Hematopoietic multipotent progenitor cell treated with erythropoietin and hydrocortisone succinate and interleukin-3 and kit ligand, for 15 days (in vitro differentiated cells): ENCODE results near the gene GABARAP.

Experiments used
- DNase-seq: peaks from one replicate; pipeline ENCODE4 v3.0.0-alpha.2; 2015; ENCODE audit warnings: low spot score

GABARAP gene

DNA sequence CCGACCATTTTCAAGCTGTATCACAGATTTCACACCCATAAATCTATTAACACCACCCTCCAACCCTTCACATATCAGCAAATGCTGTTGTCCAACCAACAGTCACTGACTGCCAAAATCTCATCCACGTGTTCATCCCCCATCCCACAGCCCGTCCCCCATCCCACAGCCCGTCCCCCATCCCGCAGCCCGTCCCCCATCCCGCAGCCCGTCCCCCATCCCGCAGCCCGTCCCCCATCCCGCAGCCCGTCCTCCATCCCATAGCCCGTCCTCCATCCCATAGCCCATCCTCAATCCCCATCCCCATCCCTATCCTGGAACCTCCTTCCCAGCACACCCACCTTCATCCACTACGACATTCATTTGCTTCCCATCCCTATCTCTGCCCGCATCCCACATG is 36.7 kb downstream of the GABARAP start:
- no peak for DNase-seq

DNA sequence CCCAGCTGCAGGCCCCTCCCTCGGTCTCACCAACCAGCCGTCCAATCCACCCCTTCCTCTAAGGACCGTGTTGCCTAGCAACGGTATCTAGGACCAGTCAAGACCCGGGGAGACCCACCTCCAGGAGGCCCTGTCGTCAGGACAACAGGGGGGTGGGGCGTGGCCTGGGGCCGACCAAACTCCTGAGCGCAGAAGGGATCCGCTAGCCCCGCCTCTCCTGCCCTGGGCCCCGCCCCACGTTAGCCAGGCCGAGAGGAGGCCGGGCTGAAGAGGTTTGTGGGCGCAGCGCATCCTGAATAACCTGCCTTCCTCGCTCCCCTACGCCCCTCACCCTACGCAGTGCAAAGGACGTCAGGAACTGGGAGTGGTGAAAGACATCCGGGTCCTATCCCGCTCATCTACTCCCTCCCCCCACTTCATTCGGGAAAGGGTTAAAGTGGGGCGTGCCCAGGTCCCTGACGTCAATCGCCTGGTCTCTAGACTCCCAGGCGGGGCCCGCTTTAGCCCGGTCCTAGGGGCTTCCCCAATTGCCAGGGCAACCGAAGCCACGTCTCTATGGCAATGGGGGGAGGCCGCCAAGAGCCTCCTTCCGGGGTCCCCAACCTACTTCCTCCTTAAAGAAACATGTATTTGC is 37.3 kb downstream of the GABARAP start:
- DNase-seq = peak; percentile 49

DNA sequence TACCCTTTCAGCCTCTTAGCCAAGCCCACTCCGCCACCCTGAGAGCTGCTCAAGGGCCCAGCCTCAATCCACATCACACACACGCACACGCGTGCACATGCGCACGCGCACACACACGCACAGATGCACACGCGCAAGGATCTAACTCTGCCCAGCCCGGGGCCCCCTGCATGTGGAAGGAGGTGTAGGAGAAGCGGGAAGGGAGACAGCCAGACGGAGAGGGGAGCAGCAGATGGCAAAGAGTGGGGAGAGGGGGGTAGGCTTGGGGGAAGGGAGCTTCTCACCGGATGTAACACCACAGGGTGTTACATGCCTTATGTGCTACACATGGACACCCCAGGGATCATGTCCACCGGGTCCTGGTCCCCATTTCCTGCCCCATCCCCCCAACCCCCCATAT is 37.9 kb downstream of the GABARAP start:
- DNase-seq = no peak

DNA sequence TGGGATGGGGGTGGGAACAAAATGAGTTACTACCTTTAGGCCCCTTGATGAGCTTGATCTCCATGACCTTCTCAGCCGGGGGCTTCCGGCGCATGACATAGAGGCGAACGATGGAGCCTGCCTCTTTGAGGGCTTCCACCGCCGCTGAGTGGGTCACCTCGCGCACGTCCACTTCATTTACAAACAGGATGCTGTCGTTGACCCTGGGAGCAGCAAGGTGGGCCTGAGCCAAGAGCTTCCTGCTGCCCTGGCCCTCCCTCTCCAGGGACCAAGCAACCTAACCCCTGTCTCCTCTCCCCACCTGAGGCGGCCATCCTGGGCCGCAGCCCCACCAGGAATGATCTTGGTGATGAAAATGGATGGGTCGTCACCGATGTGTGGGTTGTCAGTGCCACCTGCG is 38.9 kb downstream of the GABARAP start:
- no peak for DNase-seq

DNA sequence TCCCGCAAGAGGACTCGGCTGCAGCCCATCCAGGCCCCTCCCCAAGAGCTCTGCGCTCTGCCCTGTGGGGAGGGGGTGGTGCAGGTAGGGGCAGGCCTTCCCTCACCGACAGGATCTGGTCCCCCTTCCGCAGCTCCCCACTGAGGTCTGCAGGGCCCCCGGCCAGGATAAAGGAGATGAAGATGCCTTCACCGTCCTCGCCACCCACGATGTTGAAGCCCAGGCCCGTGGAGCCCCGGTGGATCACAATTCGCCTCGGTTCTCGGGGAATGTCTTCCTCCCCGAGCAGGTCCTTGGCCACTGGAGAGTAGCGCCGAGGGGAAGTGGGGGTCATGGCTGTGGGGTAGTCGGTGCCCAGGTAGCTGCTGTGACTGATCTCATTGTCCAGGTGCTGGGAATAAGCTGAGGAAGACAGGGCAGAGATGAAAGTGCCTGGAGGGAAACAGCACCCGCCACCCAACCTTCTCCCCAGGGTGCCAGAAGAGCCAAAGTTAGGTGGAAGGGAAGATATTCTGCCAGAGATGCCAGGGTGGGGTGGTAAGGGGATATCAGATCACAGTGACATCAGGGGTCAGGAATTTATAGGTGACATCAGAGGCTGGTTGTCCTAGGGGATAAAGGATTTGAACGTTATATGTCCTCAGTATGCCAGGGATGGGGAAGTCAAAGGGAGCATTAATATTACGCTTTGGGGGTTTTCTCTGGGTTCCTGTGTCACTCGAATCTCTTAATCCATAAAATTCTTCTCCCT is 45.4 kb downstream of the GABARAP start:
- DNase-seq = no peak

DNA sequence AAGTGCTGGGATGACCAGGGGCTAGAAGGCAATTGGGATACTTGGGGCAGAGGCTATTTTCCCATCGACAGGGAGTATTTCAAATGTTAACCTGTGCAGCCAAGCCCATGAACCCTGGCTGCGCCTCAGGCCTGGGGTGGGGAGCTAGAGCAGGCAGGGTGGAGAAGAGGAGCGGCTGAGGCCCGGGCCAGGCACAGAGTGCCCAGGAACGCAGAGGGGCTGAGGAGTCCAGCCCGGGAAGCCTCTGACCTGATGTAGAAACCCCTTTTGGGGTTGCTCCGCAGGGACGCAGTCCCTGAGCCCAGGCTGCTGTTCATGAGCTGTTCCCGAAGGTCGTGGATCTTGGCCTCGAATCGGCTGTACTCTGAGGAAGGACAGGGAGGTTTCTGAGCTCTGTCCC is 46.3 kb downstream of the GABARAP start:
- no peak for DNase-seq

DNA sequence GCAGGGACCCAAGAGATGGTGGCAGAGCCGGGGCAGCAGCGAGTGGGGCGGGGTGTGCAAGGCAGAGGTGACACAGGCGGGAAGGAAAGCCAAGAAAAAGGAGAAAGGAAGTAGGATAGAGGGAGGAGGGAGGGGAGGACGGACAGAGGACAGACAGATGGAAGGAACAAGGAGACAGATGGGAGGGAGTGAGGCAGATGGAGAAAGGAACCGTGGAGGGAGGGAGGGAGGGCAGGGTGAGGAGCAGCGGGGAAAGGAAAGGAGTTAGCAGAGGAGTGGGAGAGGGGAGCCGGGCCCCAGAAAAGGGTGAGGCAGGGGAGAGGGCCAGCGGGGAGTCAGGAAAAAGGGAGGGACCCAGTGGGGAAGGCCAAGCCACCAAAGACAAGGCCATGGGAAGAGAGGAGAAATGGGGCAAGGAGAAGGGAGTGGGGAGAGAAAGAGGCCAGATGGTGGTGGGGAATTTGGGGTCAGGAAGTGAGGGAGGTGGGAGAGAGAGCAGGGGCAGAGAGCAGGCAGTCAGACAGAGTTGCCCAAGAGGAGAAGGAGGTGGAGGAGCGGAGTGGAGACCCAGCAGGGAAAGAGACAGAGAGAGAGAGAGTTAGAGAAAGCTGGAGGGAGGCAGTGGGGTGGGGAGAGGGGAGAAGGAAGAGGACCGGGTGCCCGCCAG is 49.8 kb downstream of the GABARAP start:
- DNase-seq = no peak

DNA sequence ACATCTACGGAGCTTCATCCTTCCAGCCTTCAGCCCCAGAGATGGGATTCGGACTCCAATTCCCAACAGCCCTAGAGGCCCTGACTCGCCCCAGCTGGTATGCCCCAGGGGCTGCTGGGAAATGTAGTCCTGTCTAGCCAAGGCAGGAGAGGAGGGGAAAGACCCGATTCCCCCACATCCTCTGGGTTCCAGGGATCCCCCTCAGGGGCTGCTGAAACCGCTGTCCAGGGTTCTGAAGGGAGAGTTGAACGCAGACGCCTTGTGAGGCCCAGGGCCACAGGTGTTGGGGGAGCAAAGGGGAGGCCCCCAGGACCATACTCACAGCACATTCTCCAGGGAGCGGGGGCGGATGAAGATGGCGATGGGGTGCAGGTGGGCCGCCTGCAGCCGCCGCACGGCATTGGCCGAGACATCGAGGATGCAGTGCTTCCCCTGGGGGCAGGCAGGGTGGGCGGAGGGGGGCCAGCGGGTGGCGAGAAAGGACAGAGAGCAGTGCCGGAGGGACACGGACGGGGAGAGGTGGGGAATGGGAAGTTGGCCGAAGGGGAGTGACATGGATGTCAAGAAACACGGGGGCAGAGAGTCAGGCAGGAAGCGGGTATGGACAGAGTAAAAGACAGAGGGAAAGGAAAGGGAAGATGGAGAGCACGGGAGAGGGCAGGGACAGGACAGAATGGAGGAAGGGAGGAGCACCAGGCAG is 50.5 kb downstream of the GABARAP start:
- DNase-seq = peak; percentile 16

DNA sequence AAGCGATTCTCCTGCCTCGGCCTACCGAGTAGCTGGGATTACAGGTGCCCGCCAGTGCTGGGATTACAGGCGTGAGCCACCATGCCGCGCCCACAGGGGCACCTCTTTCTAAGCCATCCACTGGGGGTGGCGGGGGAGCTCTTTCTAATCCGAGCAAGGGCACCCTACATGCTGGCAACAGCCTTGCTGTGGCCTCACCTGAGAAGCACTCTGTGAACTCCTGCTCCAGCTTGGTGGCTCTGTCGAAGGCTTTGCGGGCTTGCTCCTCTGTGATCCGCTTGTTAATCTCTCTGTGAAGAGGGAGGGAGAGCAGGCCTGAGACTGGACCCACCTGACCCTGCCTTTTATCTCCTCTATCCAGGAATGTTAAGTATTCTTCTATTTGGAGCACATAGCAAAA is 51.2 kb downstream of the GABARAP start:
- no peak for DNase-seq

DNA sequence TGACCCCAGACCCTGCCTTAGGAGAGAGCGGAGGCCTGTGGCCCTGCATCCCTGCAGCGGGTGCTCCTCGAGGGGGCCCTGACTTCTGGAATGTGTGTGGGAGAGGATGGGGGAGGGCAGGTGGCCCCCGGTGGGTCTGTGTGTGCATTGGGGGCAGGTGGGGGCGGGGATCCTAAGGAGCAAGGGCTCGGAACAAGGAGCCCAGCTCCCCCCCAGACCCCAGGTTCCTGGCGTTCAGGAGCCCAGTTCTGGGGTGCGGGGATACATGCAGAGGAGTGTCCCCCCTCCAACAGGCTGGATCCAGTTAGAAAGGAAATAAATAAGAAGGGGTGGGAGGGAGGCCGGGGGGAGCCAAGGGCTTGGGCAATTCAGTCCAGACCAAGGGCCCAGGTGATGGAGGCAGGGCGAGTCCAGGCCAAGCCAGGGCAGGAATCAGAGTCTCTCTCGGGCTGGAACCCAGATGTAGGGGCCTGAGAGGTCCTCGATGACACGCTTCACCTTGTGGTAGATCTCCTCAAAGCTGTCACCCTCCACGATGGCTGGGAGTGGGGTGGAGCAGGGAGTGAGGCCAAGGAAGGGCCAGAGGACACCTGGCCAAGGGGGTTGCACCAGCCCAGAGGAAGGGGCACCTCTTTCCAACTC is 51.9 kb downstream of the GABARAP start:
- DNase-seq = no peak
